ENCODE measurements around the gene RAB6A. TPM values are rescaled to one million over a fixed set of nuclear protein-coding genes. Genes with fewer than 3 reads are reported as not detected.

RAB6A gene
- total and polyA plus RNA-seq, 10 of the 15 experiments (the other 5 are each of a cell fraction or from before 2014, with no cell fraction given) = 9.8 to 107 (median 34.1) TPM

- Histone ChIP-seq H3K9ac (ENCODE audit: control insufficient read depth, insufficient read depth, low read length) (no peak overlapping the region), H4K20me1 (ENCODE audit: control insufficient read depth, insufficient read depth) (no peaks in the 10 kb centered on the region), H3K4me2 (ENCODE audit: control insufficient read depth, insufficient read depth) (peak overlapping the region; percentile 74), H3K27me3 (replicated peaks in 1 of 2; ENCODE audit: control insufficient read depth in 2 of 2, insufficient read depth in 2 of 2, low read length in 1 of 2) (no peaks in the 10 kb centered on the region), H3K79me2 (ENCODE audit: control insufficient read depth, insufficient read depth, low read length) (no peaks in the 10 kb centered on the region), H3K9me3 (replicated peaks; ENCODE audit: control insufficient read depth, insufficient read depth, low read length) (no peaks in the 10 kb centered on the region), H3K27ac (ENCODE audit: control insufficient read depth, insufficient read depth) (no peak overlapping the region), H3K36me3 (ENCODE audit: control insufficient read depth in 2 of 2, insufficient read depth in 2 of 2, low read length in 1 of 2) (no peaks in the 10 kb centered on the region), H2AFZ (ENCODE audit: control insufficient read depth, low read depth, low read length) (peak overlapping the region; percentile 79), H3K4me1 (ENCODE audit: control insufficient read depth, insufficient read depth, low read length) (no peaks in the 10 kb centered on the region), H3K4me3 (peak overlapping the region; percentile 8; the same call in 1 of the 2 replicates)
- in situ Hi-C loops (cut with MboI) = no loop called here
- 12% methylated on average over 22 of the region's 23 CpGs for WGBS (ENCODE audit: insufficient coverage, insufficient replicate concordance, low lambda C conversion rate, missing lambda C conversion rate)
- POLR2A ChIA-PET = interaction anchor here (0.9 kb wide), 1 partner anchor 201 kb away, joined by 3 read pairs; no protein-coding TSS in a partner anchor
- CTCF ChIA-PET = interaction anchor here (0.8 to 2.6 kb wide), 5 partner anchors 9 to 284 kb away, joined by 3 to 25 read pairs (median 3); no protein-coding TSS in a partner anchor
- BruUV-seq (replicated peaks) = no TSS peak
- SMC1A ChIA-PET (ENCODE audit: uncharacterized antibody, unreplicated experiment) = interaction anchor here (0.9 to 2.6 kb wide), 7 partner anchors 14 to 232 kb away, joined by 3 to 14 read pairs (median 4); no protein-coding TSS in a partner anchor
- ATAC-seq (peak; percentile 100), FAIRE-seq (no peak), DNase-seq (ENCODE audit: low read depth, low spot score) (peak; percentile 40)
- RAD21 ChIA-PET (ENCODE audit: unreplicated experiment) = interaction anchor here (0.5 to 1.7 kb wide), 6 partner anchors 13 to 307 kb away, joined by 3 to 10 read pairs (median 4); no protein-coding TSS in a partner anchor
- intact Hi-C loops (cut with micrococcal nuclease; ENCODE audit: unreplicated experiment) = no loop called here
- TF ChIP-seq JUND (IDR thresholded peaks at IDR 0.05; ENCODE audit: low read depth, low read length) = no peak
- no peak for TF ChIP-seq SMC3 (IDR thresholded peaks at IDR 0.05; ENCODE audit: borderline replicate concordance, low read length)
- TF ChIP-seq MAX (IDR thresholded peaks at IDR 0.05; ENCODE audit: low read depth, low read length) = no peak
- TF ChIP-seq STAT1 (conservative IDR thresholded peaks at IDR 0.05) = no peak
- no peak for TF ChIP-seq EGR1 (IDR thresholded peaks at IDR 0.05; ENCODE audit: borderline replicate concordance in 1 of 2, low read depth in 2 of 2, low read length in 2 of 2)
- TF ChIP-seq NBN (IDR thresholded peaks at IDR 0.05) = peak; percentile 17; the same call in 1 of the 2 replicates
- no peak for TF ChIP-seq MEF2A (IDR thresholded peaks at IDR 0.05; ENCODE audit: insufficient read depth, low read depth, low read length)
- peak; percentile 45 for TF ChIP-seq NRF1 (conservative IDR thresholded peaks at IDR 0.05; ENCODE audit: low read depth, low read length)
- TF ChIP-seq KDM1A (IDR thresholded peaks at IDR 0.05; ENCODE audit: borderline replicate concordance) = no peak
- no peak for TF ChIP-seq USF1 (IDR thresholded peaks at IDR 0.05; ENCODE audit: borderline replicate concordance, extremely low read length, insufficient read depth, low read depth, low read length)
- peak; percentile 53; the same call in 1 of the 2 replicates for TF ChIP-seq CREM (IDR thresholded peaks at IDR 0.05; ENCODE audit: low read depth)
- no peak for TF ChIP-seq IRF4 (IDR thresholded peaks at IDR 0.05; ENCODE audit: low read depth, low read length)
- no peak for TF ChIP-seq ZNF207 (IDR thresholded peaks at IDR 0.05; ENCODE audit: borderline replicate concordance)
- TF ChIP-seq SP1 (IDR thresholded peaks at IDR 0.05; ENCODE audit: low read depth, low read length) = no peak
- TF ChIP-seq HCFC1 (IDR thresholded peaks at IDR 0.05; ENCODE audit: low read length) = peak; percentile 82
- no peak for TF ChIP-seq HSF1 (IDR thresholded peaks at IDR 0.05; ENCODE audit: low read depth, low read length)
- TF ChIP-seq ZBTB40 (IDR thresholded peaks at IDR 0.05; ENCODE audit: borderline replicate concordance) = no peak
- 0 out of 2 replicates have a peak, but pooled peaks have one; percentile 13 for TF ChIP-seq YY1 (IDR thresholded peaks at IDR 0.05; ENCODE audit: low read depth, low read length)
Measured at GRCh38 chr11:73647459-73648100, 113.3 kb downstream of the RAB6A start.

Data from GM12878 (cell line).